GM23248 (cell line): Measurements from ENCODE around the gene PRSS53.

Experiments
- EZH2 ChIP-seq: fragments of 200-600 bp; sonication (generic); IDR thresholded peaks from 2 replicates; pipeline ENCODE4 v1.6.1; 2018; ENCODE audit warnings: antibody characterized with exemption, mild to moderate bottlenecking; ENCODE audit not compliant: insufficient read depth, poor library complexity, severe bottlenecking
- EZH2phosphoT487 ChIP-seq: fragments of 200-600 bp; sonication (generic); IDR thresholded peaks from 2 replicates; pipeline ENCODE4 v1.6.1; 2018; ENCODE audit warnings: antibody characterized with exemption, moderate library complexity, mild to moderate bottlenecking, low read depth; ENCODE audit not compliant: insufficient read depth

- no peak for TF ChIP-seq EZH2
- no peak for TF ChIP-seq EZH2phosphoT487
These were observed 44.8 kb downstream of the PRSS53 start for GRCh38 chr16:31043898-31044481.
